Peyer's patch (tissue), 4 donors: Measurements from ENCODE around the gene FBXO17.

Source experiments
- CTCF ChIP-seq, 6 experiments: fragments of 450-650 bp in 4 of 6; fragments of 200-600 bp in 2 of 6; sonication (generic) in 1 of 6; IDR thresholded peaks; one replicate each; pipeline ENCODE4 v1.5.1; 2017 to 2019; ENCODE audit warnings: antibody characterized with exemption in 6 of 6, mild to moderate bottlenecking in 3 of 6, moderate library complexity in 1 of 6
- POLR2A ChIP-seq, 2 donors: fragments of 450-650 bp; IDR thresholded peaks; one replicate each; pipeline ENCODE4 v1.5.1; 2017; ENCODE audit warnings: antibody characterized with exemption in 2 of 2, mild to moderate bottlenecking in 2 of 2, moderate library complexity in 2 of 2

GRCh38 chr19:38917516-38917915, 58.0 kb downstream of the FBXO17 start:
- TF ChIP-seq CTCF (IDR thresholded peaks at IDR 0.05) (no peak), POLR2A (IDR thresholded peaks at IDR 0.05) (no peak)
